ENCODE results near the gene ITPR1.

DNA sequence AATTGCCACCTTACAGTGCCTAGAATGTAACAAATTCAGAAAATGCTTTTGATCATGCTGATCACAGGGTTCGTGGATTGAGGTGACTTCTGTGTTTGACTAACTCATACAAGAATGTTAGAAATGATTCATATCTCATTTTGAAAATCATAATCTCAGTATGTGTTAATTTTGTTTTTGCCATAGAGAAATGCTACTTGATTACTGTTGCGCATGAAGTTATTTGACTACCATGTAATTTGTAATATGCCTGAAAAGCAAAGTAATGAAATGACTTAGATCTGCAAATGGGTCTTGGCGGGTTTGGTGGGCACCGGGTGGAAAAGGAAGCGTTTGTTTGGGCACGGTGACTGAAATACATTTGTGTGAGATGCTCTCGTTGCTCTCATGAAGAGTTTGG is 312.5 kb downstream of the ITPR1 start:
- TF ChIP-seq POLR2A (IDR thresholded peaks at IDR 0.05), result no peak
- TF ChIP-seq, protein P1, sequence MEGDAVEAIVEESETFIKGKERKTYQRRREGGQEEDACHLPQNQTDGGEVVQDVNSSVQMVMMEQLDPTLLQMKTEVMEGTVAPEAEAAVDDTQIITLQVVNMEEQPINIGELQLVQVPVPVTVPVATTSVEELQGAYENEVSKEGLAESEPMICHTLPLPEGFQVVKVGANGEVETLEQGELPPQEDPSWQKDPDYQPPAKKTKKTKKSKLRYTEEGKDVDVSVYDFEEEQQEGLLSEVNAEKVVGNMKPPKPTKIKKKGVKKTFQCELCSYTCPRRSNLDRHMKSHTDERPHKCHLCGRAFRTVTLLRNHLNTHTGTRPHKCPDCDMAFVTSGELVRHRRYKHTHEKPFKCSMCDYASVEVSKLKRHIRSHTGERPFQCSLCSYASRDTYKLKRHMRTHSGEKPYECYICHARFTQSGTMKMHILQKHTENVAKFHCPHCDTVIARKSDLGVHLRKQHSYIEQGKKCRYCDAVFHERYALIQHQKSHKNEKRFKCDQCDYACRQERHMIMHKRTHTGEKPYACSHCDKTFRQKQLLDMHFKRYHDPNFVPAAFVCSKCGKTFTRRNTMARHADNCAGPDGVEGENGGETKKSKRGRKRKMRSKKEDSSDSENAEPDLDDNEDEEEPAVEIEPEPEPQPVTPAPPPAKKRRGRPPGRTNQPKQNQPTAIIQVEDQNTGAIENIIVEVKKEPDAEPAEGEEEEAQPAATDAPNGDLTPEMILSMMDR (IDR thresholded peaks at IDR 0.05), result no peak

Measured in esophagus squamous epithelium (tissue), 4 donors.